CD4-positive, alpha-beta T cell treated with Interleukin-2 at 100 ng/mL for 4 hours (primary cell): ENCODE results near the gene TNFRSF11A.

ENCODE experiments used
- DNase-seq: peaks from one replicate; pipeline ENCODE4 v3.0.0-alpha.2; 2020; ENCODE audit warnings: low spot score

TNFRSF11A gene

DNA sequence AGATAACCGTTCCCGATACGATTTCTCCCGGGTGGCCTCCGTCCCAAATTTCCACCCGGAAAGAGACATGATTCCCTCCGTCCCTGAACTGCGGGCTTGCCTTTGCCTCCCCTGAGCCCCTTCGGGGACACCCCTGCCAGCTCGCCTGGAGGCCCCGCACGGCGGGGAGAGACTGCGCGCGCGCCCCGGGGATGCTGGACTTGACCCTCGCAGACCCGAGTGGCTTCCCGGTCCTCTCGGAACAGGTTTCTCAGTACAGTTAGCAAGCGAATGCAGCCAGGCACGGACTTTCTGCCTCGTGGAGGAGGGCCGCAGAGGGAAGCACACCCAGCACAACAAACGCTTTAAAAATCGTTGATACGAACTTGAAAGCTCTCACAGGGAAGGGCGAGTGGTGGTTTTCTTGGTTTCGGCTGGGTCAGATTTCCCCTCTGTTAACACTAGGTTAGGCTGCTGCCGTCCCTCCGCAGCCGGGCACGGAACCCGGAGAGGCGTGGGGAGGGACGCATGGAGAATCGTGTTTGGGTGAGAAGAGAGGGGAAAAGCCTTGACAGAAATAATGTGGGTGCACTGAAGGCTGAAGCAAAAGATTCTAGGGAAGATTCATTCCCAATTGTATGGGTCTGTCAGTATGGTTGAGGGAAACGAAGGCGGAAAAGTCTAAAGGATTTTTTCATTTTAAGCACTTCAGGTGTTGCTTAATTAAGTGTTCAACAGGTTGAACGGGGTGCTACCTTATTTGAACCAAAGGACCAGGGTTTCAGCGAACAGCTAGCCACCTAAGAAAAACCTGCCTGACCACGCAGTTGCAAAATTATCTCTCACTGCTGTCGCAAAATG, 916 bp downstream of the TNFRSF11A start:
- no peak for DNase-seq

DNA sequence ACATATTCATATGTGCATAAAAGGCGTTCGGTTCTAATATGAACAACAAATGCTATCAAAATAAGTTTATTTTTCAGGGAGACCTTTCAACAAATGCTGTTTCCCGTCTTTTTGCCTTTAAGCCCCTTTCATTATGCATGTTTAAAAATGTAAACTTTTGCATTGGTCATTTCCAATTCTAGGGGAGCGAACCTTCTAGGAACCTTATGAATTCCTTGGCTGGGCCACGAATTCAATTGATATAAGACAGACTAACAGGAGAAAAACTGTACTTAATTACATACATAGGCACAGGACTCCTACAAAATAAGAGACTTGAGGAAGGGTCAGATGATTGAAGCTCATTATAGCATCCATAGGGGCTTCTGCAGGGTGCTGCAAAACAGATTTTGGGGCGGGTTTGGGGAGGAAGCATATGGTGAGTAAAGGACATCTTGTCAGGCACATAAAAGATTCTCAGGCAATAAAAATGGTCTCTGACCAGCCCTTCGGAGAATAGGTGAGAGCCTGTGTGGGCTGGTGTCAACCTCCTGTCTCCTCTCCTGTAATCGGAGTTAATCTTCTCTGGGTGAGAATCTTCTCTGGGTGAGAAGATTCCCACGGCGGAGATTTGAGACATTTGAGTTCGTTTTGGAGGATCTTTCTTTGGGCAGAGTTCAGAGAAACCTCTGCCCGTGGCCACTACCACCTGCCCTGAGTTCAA, 1.7 kb downstream of the TNFRSF11A start:
- DNase-seq: no peak

DNA sequence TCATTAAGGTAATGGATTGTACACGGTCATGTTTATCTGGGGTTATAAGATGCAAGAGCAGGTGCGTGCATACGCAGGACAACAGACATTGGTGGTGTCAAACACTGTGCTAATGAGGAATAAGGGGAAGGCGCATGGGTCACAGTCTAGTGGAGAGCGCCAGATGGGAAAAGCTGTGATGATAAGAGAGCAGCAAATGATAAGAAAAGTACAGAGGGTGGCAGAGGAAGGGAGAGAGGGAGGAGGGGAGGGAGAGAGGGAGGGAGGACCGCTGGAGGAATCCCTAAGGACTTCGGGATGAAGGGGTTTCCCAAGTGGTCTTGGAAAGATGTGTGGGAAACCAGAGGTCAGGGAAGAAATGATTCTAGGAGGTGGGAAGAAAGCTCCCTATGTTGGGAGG, 2.9 kb downstream of the TNFRSF11A start:
- no peak for DNase-seq

DNA sequence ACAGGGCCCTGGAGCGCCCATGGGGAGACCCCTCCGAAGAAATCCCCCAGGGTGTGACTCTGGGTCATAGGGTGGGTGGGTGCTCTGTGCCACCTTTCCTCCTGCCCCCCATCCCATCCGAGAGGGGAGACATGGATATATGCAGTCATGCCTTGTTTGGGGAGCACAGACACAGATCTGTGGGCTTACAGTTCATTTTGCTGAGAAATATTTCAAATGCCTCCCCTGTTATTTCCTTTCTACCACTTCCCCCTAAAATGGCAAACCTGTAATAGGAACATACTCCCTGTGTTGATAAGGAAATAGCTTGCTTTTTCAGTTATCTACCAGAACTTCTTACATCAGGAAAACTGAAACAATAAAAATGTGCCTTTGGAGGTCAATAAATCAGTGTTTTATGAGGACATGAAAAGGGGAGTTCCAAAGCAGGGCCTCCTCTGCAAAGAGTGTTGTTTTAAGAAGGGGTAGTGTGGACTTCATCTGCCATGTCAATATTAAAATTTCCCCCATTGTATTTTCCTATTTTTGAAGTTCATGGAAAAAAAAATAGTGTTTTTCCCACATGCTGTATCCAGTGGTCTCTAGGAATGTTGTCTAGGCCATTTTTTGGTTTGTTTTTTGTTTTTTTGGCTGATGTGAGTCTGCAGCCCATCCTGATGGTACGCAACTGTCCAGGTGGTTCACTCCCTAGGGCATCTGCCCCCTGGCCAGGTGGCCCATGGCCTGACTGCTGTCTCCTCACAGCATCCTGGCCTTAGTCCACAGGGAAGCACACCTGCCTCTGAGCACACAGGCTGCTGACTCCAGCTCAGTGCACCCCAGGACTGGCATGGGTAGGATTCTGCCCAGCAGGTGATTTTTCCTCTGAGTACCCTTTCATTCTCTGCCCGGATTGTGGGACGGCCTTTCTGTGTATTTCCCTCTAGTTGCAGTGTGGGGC, 3.7 kb downstream of the TNFRSF11A start:
- no peak for DNase-seq

DNA sequence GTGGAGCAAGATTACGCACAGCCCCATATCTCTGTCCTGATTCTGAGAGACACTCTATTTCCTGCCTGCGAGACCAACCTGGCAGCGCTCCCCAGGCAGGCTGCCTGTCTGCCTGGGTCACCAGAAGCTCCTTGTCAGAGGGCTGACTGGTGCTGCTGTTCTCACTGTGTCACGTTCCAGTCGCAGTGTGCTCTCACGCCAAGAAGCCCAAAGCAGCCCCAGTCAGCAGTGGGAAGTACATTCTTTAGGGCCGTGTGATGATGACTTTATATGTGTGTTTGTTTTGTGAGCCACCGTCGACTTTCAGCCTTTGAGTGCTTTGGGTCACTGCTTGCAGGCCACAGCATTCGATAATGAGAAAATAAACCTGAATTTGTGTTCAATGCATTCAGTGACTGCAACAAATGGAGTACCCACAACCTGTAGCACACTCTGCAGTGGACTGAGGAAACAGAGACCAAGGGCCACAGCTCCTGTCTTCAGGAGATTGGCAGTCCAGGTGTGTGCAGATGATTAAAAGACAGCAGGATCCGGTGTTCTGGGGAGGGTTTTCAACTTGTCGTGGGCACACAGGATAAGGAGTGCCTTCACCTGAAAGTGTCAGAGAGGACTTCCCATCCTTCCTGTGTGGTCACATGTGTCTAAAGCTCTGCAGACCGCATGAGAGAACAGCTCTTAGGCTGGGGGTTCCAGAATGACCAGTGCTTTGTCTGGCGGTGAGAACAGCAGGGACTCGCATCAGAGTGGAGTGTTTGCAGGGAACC, 4.8 kb downstream of the TNFRSF11A start:
- DNase-seq: peak; percentile 27

DNA sequence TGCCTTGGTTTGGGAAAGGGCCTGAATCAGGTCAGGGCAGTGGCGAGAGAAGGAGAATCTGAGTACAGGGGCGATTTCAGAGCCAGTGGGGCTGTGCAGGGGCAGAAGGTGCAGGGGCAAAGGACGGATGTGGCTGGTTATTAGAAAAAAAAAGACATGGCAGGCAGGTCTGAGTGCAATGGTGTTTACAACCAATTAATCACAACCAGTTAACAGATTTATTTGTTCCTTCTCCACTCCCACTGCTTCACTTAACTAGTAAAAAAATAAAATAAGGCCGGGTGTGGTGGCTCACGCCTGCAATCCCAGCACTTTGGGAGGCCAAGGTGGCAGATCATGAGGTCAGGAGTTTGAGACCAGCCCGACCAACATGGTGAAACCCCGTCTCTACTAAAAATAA, 5.5 kb downstream of the TNFRSF11A start:
- no peak for DNase-seq

DNA sequence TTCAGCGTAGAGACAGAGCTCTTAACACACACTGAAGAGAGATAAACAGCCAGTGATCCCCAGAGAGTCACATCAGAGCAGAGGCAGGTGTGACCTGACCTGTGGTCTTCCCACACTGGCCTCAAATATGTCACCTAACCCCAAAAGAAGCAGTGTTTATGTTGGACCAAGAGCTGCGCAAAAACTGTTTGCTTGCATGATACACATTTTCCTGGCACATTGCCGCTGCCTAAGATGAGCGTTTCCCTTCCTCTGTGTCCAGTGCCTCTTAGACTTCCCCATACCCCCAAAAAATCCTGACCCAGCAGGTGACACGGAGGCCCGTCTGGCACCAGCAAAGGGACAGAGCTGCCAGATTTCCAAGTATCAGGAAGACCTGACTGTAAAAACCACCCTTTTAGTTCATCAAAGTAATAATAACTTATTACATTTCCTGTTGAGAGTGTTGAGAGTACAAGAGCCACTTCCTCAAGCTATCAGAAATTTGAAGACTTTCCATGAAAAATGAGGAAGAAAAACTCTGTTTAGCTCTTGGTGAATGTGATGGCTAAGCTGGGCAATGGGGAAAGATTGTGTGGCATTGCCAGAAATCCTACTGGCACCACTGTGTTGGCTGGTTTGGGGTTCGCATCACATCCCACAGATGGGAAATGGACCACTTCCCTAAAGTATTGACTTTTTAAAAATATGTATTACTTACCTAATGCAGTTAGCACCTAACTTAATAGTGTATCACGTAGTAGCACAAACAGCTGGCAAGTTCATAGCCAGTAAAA, 6.7 kb downstream of the TNFRSF11A start:
- DNase-seq: no peak

DNA sequence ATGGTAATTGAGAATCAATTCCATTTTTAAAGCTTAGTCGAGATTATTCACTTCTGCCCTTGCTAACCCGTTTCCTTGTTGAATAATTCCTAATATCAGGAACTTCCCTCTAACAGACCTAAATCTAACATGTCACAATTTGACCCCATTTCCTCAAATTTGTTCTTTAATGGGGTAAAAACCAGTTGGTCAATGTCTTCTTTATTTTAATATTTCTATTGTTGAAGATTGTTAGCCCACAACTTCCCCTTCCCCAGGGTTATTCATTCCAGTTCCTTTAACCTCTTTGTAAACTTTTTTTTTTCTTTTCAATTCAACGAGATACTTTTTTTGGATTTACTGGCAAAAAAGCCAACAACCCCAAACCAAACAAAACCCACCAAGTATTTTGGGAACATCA, 7.3 kb downstream of the TNFRSF11A start:
- no peak for DNase-seq

DNA sequence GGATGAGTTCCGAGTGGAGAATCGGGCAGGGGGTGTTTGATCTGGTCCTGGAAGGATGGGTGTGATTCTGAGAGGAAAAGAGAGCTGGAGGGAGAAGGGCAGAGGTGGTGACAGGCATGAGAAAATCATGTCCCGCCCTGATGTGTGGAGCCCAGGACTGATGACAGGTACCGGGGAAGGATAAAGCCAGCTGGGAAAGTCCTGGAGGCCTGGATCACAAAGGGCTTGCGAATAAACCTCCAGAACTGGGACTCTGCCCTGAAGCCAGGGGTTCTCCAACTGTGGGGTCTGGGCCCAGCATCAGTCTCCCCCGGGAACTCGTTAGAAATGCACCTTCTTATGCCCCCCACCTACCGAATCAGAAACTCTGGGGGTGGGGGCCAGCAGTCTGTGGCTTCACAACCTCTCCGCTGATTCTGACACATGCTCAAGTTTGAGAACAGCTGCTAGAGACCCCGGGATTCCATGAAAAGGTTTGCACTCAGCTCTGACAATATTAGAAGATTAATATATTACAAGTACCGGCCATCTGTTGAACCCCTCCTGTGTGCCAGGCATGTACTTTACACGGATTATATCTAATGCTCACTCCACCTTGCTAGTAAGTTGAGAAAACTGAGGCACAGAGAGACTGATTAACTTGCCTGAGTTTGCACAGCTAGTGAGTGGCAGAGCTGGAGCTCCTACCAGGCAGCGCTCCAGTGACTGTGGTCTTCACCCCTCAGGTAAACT, 8.0 kb downstream of the TNFRSF11A start:
- DNase-seq: no peak

DNA sequence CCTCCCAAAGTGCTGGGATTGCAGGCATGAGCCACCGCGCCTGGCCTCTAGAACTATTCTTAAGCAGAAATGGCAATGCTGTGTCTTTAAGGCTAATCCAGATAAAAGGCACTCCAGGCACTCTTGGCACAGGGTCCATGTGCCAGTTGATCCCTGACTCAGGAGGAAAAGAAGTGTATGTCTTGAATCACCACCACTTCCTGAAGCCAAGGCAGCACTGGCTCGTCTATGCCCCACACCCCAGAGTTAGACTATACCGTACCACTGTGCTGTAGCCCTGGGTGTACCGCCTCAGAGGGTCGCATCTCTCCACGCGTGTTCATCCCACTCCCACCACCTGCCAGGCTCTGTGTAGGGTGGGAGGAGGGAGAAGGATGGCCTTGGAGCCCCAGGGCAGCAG, 9.0 kb downstream of the TNFRSF11A start:
- DNase-seq: no peak

DNA sequence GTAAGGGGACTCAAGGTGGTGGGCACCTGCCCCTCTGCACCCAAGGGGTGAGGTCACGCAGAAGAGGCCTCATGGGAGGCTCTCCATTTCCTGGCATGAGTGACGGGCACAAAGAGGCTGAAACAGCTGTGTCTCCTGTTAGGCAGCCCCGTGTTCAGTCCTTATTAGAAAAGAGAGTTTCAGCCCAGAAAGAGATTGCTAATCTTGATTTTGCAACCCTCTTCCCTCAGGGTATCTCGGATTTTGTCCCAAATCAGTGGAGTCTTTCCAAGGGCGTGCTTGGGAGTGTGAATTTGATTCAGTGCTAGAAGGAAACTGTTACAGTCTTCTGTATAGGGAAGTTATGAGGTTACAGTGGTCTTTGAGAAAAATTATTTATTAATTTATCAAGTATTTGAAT, 10.4 kb downstream of the TNFRSF11A start:
- DNase-seq: no peak

DNA sequence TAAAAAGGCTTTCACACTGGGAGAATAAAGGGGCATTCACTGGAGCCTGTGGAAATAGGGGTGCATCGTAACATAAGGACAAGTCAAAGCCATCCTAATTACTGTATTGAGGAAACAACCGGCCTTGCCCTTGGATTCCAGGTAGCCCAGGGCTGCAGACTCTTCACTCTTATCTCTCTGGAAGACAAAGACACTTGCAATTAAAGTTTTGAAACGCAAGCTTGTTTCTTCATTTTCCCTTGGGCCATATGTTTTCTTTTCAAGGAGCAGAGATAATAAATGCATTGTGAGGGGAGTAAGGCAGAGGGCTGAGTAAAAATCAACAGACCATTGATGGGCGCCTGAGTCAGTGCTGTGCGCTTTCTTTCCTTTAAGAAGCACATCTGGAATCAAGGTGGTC, 11.5 kb downstream of the TNFRSF11A start:
- no peak for DNase-seq

DNA sequence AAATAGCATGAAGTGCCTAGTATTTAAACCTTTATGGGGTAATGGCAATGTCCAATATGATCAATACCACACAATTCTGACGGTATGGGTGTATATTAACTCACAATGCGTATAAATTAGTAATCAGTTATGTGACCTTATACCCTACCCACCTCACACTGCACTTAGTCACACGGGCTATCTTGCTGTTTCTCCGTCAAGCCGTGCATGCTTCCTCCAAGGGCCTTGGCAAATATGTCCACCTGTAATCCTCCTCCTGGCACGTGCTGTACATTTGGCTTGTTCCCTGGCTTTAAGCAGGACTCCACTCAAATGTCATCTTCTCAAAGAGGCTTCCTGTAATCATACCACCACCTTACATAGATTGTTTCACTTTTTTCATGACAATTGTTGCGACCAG, 12.2 kb downstream of the TNFRSF11A start:
- no peak for DNase-seq

DNA sequence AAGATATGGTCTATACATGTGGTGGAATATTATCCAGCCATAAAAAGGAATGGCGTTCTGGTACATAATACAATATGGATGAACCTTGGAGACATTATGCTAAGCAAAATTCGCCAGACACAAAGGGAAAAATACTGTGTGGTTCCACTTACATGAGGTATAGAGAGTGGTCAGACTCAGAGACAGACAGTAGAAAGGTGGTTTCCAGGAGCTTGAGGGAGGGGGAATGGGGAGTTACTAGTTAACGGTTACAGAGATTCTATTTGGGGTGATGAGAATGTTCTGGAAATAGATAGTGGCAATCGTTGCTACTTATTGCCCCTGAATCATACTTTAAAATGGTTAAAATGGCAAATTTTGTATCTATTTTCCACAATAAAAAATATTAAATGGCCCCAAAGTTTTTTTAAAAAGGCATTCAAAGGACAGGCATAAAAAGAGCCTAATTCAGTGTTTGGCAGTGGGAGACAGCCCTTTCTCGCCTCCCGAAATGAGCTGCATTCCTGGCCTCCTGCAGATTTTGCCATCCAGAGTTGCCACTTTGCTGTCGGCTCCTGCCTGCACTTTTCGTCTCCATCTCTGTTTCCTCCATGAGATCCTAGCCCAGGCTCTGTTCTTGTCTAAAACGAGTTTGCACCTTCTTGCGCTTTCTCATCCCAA, 13.5 kb downstream of the TNFRSF11A start:
- no peak for DNase-seq

DNA sequence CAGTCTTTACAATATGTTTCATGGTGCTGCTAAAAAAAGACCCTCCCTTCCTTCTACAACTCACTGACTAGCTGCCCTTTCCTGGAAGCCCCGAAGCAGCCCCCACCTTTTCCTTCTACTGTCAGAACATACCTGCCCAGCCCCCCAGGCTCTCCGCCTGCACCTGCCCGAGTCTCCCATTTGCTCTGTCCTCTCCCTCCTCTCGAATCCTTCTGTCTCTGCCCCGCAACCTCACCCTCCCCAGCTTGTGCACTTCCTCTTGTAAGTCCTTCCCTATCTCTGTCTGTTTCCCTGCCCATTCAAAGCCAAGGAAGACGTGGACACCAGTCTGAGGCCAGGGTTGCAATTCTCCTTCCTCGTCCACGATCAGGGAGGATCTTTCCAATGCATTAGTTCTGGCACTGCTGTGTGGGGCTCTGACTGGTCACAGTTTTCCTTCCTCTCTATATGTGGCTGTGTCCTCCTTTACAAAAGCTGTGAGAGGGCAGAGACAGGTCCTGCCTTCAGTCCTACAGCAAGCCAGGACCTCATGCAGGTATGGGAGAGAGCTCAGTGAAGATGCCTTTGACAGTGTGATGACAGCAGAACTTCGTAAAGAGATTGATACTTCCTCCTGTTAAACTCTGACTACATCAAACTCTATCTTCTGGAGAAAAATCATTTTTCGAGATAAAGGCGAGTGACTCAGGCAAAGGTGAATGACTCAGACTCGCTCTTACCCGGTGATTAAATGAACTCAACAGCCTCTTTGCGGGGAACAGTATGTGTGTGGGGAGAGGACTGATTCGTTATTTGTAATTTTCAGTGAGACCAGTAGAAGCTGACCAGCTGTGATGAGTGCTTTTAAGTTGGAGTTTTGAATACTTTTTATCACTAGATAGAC, 14.2 kb downstream of the TNFRSF11A start:
- DNase-seq: no peak

DNA sequence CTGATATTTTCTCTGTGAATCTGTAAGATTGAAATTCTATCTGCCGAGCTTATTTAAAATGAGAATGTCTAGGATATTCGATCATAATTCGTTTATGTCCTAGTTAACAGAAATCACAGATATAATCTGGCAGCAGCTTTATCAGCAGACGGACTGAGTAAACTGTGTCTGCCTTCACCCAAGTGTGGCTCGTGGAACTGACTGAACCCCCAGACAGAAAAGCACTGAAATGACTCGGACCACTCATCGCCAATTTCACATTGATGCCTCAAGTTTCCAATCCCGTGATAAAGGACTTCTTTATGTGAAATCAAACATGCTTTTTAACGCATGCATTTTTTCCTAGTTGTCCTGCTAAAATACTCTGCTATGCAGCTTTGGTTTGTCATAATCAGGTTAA, 15.9 kb downstream of the TNFRSF11A start:
- no peak for DNase-seq

DNA sequence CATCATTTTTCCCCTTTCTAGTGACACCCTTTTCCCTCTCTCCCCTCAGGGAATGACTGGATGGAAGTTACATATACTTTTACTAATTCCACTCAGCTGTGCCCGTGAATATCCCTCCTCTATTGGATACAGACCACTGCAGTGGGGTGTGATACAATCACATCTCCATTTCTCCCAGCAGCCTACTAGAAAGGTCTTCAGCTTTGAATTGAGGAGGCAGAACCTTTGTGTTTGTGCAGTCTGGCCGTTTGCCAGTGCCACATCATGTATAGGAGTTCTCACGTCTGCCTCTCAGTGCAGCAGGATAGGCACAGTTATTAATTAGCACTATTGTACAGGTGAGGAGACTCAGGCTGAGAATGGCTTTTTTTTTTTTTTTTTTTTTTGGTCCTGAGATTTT, 16.4 kb downstream of the TNFRSF11A start:
- no peak for DNase-seq

DNA sequence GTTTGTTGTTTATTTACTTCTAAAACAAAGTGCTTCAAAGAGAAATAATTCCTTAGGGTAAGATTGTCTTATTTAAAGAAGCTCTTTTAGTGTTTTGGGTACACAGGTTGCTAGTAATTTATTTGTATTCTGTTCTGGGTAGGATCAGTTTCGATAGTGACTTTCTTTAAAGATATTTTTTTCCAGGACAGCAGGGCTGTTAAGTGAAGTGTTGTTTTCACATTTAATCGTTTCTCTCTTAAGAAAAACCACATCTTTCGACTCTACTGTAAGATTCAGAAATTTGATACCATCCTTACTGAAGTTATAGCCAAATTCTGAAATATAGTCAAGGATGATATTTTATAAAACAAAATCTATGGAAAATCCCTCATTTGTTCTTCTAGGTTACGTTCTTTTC, 17.8 kb downstream of the TNFRSF11A start:
- DNase-seq: no peak

DNA sequence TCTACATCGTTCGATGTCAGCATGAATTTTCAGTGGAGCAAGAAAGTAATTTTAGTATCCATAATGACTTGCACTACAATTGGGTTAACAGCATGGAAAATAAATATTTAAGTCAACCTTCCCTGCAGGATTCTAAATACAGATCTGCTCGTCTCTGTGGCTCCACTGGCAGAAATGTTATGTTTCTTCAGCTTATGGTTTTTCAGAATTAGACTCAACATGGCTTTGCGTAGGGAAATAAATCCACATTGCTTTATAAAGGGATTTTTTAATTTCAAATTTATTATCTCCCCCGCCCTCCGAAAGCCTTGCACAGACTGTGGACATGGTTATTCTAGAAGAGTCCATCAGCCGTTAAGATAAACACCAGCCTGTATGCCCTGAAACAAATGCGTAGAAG, 18.2 kb downstream of the TNFRSF11A start:
- no peak for DNase-seq
